ENCODE measurements around the gene GNPTG. TPM values are rescaled to one million over a fixed set of nuclear protein-coding genes. Genes with fewer than 3 reads are reported as not detected.

Gene GNPTG
- total RNA-seq, 1 donor from 2014 or later, result 49.7 TPM

GRCh38 chr16:1320097-1320496 lies 31.6 kb upstream of the GNPTG start:
- Mint-ChIP-seq H3K4me1 (ENCODE audit: low read depth) (no peaks in the 10 kb centered on the region), H3K36me3 (ENCODE audit: insufficient read depth) (peaks cover 18% of the 10 kb centered on the region), H3K9me3 (ENCODE audit: low read depth) (no peaks in the 10 kb centered on the region), H3K27ac (no peak overlapping the region), H3K4me3 (ENCODE audit: low read depth) (no peak overlapping the region), H3K27me3 (no peaks in the 10 kb centered on the region)
- TF ChIP-seq CTCF (IDR thresholded peaks at IDR 0.05; ENCODE audit: unreplicated experiment), result no peak
- DNase-seq (ENCODE audit: low spot score, unreplicated experiment), result no peak

GRCh38 chr16:1320658-1321240 lies 31.0 kb upstream of the GNPTG start:
- no peak overlapping the region for H3K4me3 Mint-ChIP-seq (ENCODE audit: low read depth)
- H3K36me3 Mint-ChIP-seq (ENCODE audit: insufficient read depth), result peaks cover 20% of the 10 kb centered on the region
- no peak for TF ChIP-seq CTCF (IDR thresholded peaks at IDR 0.05; ENCODE audit: unreplicated experiment)
- H3K27ac Mint-ChIP-seq, result no peak overlapping the region
- no peaks in the 10 kb centered on the region for H3K4me1 Mint-ChIP-seq (ENCODE audit: low read depth)
- no peak for DNase-seq (ENCODE audit: low spot score, unreplicated experiment)
- H3K27me3 Mint-ChIP-seq, result no peaks in the 10 kb centered on the region
- no peaks in the 10 kb centered on the region for H3K9me3 Mint-ChIP-seq (ENCODE audit: low read depth)

GRCh38 chr16:1322407-1322806 lies 29.3 kb upstream of the GNPTG start:
- Mint-ChIP-seq H3K27me3 (no peaks in the 10 kb centered on the region), H3K36me3 (ENCODE audit: insufficient read depth) (peaks cover 16% of the 10 kb centered on the region), H3K27ac (no peak overlapping the region), H3K4me1 (ENCODE audit: low read depth) (no peaks in the 10 kb centered on the region), H3K4me3 (ENCODE audit: low read depth) (no peak overlapping the region), H3K9me3 (ENCODE audit: low read depth) (no peaks in the 10 kb centered on the region)
- TF ChIP-seq CTCF (IDR thresholded peaks at IDR 0.05; ENCODE audit: unreplicated experiment), result no peak
- no peak for DNase-seq (ENCODE audit: low spot score, unreplicated experiment)

- DNase-seq (ENCODE audit: low spot score, unreplicated experiment), result no peak
- no peak overlapping the region for H3K4me3 Mint-ChIP-seq (ENCODE audit: low read depth)
- H3K4me1 Mint-ChIP-seq (ENCODE audit: low read depth), result no peaks in the 10 kb centered on the region
- TF ChIP-seq CTCF (IDR thresholded peaks at IDR 0.05; ENCODE audit: unreplicated experiment), result no peak
- H3K9me3 Mint-ChIP-seq (ENCODE audit: low read depth), result no peaks in the 10 kb centered on the region
- H3K27me3 Mint-ChIP-seq, result no peaks in the 10 kb centered on the region
- H3K36me3 Mint-ChIP-seq (ENCODE audit: insufficient read depth), result peaks cover 9% of the 10 kb centered on the region
- peak overlapping the region; percentile 52 for H3K27ac Mint-ChIP-seq
Measured at GRCh38 chr16:1323296-1324239, 28.2 kb upstream of the GNPTG start.

- Mint-ChIP-seq H3K4me1 (ENCODE audit: low read depth) (no peaks in the 10 kb centered on the region), H3K36me3 (ENCODE audit: insufficient read depth) (peaks cover 8% of the 10 kb centered on the region), H3K27ac (no peak overlapping the region), H3K27me3 (no peaks in the 10 kb centered on the region), H3K9me3 (ENCODE audit: low read depth) (no peaks in the 10 kb centered on the region), H3K4me3 (ENCODE audit: low read depth) (no peak overlapping the region)
- DNase-seq (ENCODE audit: low spot score, unreplicated experiment), result no peak
- no peak for TF ChIP-seq CTCF (IDR thresholded peaks at IDR 0.05; ENCODE audit: unreplicated experiment)
Measured at GRCh38 chr16:1324286-1324826, 27.4 kb upstream of the GNPTG start.
